OCI-LY3 (cell line): ENCODE measurements around the gene FARP1.

Experiments used
- EZH2phosphoT487 ChIP-seq: fragments of 200-600 bp; shearing (Covaris generic); IDR thresholded peaks from 2 replicates; pipeline ENCODE4 v1.6.1; 2018; ENCODE audit warnings: antibody characterized with exemption, mixed run types, low read depth
- TF ChIP-seq, protein P1 (sequence below): fragments of 200-600, 300-600 bp; sonication (generic); IDR thresholded peaks from 2 replicates; pipeline ENCODE4 v1.5.1; 2014; ENCODE audit warnings: antibody characterized with exemption, low read length, low read depth

GRCh38 chr13:98438246-98439125 is 295.6 kb downstream of the FARP1 start:
- TF ChIP-seq, protein P1, sequence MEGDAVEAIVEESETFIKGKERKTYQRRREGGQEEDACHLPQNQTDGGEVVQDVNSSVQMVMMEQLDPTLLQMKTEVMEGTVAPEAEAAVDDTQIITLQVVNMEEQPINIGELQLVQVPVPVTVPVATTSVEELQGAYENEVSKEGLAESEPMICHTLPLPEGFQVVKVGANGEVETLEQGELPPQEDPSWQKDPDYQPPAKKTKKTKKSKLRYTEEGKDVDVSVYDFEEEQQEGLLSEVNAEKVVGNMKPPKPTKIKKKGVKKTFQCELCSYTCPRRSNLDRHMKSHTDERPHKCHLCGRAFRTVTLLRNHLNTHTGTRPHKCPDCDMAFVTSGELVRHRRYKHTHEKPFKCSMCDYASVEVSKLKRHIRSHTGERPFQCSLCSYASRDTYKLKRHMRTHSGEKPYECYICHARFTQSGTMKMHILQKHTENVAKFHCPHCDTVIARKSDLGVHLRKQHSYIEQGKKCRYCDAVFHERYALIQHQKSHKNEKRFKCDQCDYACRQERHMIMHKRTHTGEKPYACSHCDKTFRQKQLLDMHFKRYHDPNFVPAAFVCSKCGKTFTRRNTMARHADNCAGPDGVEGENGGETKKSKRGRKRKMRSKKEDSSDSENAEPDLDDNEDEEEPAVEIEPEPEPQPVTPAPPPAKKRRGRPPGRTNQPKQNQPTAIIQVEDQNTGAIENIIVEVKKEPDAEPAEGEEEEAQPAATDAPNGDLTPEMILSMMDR: no peak
- TF ChIP-seq EZH2phosphoT487: no peak
